Right lobe of liver (tissue), 4 donors: Measurements from ENCODE around the gene ITPK1.

Experiments
- POLR2A ChIP-seq: fragments of 450-650 bp; IDR thresholded peaks from one replicate; pipeline ENCODE4 v1.6.1; 2017; ENCODE audit warnings: antibody characterized with exemption, mild to moderate bottlenecking
- TF ChIP-seq, protein P1 (sequence below), 4 donors: fragments of 200-600 bp in 3 of 4; fragments of 450-650 bp in 1 of 4; IDR thresholded peaks; one replicate each; pipeline versions ENCODE4 v1.5.1 to v1.8.0; 2016 to 2022; ENCODE audit warnings: antibody characterized with exemption in 4 of 4, mild to moderate bottlenecking in 2 of 4
- donor health status: DM: no; HTN: no; CAD: no.
- donor health status: DM: no; HTN: no; CAD: no.
- donor health status: DM: no; HTN: yes; CAD: no.

DNA sequence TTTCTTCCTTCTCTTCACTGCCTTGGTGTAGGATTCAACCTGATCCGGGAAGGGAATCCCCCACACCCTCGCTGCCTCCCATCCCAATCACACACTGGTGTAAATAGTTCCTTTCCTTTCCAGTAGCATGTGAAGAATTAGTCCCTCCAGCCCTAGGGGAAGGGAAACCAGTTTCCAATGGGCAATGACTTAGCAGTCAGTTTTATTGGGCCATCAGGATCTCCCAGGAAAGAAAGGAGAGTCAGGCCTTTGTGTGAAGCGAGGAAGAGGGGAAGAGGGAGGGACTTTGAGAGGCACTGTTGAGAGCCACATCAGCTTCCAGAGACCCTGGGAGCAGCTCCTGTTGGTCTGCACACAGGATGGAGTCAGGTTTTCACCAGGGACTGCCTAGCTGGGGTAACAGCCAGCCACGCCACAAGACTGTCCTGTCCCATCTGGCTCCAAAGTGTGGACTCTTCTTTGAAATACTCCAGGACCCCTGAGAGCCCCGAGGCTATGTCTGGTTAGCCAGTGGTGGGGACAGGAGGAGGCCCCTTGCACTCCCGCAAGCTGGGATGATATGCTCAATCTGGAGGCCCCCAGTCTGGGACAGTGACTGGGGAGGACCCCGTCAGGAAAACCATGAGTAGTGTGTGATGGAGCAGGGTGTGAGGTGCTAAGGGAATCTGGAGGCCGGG is 41.1 kb upstream of the ITPK1 start:
- TF ChIP-seq, protein P1, sequence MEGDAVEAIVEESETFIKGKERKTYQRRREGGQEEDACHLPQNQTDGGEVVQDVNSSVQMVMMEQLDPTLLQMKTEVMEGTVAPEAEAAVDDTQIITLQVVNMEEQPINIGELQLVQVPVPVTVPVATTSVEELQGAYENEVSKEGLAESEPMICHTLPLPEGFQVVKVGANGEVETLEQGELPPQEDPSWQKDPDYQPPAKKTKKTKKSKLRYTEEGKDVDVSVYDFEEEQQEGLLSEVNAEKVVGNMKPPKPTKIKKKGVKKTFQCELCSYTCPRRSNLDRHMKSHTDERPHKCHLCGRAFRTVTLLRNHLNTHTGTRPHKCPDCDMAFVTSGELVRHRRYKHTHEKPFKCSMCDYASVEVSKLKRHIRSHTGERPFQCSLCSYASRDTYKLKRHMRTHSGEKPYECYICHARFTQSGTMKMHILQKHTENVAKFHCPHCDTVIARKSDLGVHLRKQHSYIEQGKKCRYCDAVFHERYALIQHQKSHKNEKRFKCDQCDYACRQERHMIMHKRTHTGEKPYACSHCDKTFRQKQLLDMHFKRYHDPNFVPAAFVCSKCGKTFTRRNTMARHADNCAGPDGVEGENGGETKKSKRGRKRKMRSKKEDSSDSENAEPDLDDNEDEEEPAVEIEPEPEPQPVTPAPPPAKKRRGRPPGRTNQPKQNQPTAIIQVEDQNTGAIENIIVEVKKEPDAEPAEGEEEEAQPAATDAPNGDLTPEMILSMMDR (IDR thresholded peaks at IDR 0.05): no peak
- TF ChIP-seq POLR2A: no peak
